GM21390 (cell line): ENCODE data around the gene PDE4D.
A peak's percentile ranks its signal among the peaks of the same experiment; 100 is the strongest.
"Not testable (repeated sequence)": the region's sequence is repeated elsewhere in the genome, so short reads cannot be mapped to it uniquely, and the experiment has no call there.

Experiments
- ATAC-seq: cut with Tn5 transposase; IDR thresholded peaks from one replicate; pipeline ENCODE4 v1.9.1; 2021; ENCODE audit not compliant: unreplicated experiment

The PDE4D gene

DNA sequence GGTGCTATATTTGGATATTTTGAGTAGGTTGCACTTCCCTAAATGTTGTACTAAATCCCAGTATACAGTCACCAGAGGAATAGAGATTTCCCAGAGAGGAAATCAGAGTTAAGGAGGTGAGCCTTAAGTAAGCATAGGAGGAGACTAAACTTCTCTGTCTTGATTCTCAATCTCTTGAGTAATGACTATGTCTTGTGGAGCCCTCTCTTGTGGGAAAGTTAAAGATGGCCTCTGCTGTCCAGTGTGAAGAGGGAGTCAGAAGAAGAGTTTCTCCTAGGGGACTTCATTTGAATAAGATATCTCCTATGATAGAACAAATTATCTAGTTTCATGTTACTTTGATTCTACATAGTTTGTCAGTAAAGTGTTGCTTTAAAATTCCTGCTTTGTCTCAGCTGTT lies 502.5 kb downstream of the PDE4D start:
- ATAC-seq, result no peak

DNA sequence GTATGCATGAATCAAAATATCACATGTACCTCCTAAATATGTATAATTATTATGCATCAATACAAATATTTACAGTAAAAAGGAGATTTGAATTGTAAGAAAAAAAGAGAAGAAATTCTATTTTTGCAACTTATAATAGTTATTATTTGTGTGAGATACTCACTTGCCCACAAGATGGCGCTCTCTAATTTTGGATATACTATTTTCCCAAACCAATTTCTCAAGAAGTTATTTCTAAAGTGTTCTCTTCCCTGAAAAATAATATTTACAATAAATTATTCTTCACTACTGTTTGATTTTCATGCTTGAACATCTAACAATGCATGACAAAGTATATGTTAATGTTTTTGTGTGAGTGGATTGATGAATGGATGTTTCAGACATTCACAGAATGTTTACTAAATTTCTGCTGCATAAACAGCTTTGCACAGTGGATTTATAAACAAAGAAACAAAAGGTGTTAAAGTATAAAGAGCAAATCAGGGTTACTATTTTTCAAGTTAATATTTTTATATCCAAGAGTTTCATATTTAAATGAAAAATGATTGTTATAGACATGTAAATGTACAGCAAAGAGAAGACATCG lies 503.4 kb downstream of the PDE4D start:
- ATAC-seq, result no peak

DNA sequence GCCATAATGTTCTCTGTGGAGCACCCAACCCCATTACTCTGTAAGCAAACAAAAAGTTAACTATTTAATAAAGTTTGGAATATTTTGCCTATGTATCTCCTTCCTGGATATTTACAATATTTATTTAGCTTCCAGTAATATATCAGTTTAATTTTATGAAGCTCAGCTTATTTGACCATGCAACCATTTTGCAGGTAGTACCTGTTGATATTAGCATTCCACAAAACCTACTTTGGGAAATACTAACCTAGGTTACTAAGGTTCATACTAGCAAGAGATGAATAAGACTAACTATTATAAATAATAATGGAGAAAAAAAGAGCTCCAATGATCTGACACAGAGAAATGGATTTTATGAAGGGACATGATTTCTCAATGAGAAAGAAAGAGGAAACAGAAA lies 506.4 kb downstream of the PDE4D start:
- no peak for ATAC-seq

DNA sequence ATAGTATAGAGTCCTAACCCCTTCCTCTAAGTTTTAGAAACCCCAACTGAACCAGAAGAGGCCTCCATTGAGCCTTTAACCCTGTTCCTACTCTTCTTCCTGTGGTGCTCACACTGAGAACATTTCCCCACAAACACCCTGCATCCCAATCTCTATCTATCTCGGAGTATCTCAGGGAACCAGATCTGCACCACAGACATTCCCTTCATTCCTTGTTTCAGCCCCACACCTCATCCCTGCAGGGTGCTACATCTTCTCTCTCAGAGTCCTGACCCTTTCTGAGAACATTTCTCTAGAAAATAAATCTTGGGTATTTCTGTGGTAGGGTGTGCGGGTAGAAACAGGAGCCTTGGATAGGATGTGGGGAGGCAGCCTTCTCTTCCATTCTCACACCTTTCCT lies 507.8 kb downstream of the PDE4D start:
- no peak for ATAC-seq

DNA sequence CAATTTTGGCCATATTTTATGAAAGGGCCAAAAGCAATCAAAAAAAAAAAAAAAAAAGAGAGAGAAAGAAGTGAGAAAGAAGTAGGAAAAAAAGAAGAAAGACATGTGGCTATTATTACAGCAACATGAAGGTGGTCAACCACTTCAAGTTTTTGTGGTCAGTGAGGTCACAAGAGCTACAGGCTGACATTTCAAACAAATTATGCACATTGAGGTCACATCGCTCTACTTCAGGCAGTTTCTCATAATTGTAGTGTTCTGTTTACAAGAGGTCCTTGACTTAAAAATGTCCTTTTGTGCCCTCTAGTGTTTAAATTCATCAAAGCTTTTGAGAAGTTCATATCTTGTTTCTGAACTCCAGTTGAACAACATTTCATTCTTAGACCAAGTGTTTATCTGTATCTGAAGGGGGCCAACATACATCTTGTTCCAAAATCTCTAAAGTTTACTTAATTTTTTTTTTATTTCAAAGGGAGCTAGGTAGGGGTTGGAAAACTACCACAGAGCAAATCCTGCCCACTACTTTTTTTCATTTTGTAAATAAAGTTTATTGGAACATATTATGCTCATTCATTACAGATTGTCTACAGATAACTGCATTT lies 513.1 kb downstream of the PDE4D start:
- ATAC-seq, result peak; percentile 98

DNA sequence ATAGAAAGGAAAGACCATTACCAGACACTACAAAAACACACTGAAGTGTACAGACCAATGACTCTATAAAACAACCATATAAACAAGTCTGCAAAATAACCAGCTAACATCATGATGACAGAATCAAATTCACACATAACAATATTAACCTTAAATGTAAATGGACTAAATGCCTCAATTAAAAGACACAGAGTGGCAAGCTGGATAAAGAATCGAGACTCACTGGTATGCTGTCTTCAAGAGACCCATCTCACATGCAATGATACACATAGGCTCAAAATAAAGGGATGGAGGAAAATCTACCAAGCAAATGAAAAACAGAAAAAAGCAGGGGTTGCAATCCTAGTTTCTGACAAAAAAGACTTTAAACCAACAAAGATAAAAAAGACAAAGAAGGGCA lies 519.5 kb downstream of the PDE4D start:
- ATAC-seq, result not testable (repeated sequence)

DNA sequence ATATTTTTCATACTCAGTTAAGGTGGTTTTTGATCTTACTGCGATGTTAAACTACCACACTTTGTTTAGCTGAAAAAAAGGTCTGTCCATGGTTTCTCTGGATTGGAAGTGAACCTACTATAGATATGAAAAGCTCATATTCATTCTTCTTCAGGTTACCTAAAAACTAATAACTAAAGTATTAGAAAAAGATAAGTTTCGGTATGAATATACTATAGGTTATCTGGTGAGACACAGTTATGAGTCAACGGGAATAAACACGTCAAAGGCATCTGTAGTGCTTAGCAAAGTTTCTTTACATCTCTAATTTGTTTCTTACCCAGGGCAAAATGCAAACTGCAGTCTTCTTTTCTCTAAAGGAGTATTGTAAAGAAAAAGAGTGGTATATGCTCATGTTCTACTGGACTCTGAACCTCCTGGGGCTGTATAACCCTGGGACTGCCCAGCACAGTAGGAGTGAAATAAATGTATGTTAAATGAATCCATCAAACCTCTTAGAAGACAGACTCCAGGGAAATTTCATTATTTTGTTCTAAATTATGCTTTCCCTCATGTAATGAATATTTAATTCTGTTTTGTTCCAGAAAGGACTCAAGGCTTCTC lies 521.9 kb downstream of the PDE4D start:
- ATAC-seq, result no peak

DNA sequence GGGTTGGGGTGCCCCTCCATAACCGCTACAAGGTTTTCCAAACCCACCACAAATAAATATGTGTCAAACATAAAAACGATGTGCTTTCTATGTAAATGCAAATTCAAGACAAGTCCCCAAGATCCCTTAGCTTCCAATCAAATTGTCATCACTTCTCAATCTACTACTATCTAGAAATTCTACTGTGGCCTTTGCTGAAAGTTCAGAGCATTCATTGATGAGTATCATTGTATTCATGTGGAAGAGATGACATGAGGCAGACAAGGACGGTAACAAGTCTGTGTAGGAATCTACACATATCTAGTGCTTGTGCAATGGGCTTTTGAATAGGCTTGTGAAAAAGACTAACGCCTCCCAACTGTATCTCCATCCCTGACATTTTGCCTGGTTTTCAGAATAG lies 524.6 kb downstream of the PDE4D start:
- ATAC-seq, result no peak

DNA sequence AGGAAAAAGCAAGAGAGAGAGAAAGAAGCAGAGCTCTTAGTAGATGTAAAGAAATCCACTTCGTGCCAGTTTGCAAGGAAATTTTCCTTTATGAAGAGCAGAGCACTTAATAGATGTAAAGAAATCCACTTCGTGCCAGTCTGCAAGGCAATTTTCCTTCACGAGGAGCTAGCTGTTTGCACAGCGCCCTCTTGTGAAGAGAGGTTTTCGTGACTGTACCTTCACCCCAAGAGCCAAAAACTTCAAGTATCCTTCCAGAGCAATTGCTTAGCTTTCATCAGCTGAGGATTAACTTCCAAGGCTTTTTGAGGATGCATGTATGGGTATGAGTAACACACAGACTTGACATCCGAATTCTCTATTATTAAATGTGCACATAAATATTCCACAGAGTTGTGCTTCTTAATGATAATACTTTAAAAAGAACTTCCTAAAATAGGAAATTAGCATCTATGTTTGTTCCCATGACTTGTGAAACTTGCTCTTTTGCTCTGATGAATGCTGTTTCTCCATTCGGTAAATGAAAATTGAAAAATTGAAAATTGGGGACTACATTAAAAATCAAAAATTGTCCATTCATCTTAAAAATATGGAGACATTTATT lies 525.6 kb downstream of the PDE4D start:
- ATAC-seq, result no peak

DNA sequence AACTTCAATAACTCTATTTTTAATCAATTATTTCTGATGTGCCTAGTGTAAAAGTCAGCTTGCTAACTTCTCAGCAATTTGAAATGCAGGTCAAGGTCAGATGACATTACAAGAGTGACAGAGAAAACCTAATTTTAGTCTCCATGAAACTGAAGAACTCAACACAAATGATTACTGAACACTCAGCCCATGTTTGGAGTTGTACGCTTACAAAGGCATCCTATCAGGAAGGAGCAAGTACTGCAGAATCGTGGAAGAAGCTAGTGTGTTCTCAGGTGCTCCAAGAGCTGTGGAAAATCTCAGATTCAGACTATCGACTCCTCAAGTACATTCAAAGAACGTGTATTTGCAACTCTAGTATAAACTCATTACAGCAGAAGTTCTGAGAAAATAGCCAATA lies 526.7 kb downstream of the PDE4D start:
- no peak for ATAC-seq

DNA sequence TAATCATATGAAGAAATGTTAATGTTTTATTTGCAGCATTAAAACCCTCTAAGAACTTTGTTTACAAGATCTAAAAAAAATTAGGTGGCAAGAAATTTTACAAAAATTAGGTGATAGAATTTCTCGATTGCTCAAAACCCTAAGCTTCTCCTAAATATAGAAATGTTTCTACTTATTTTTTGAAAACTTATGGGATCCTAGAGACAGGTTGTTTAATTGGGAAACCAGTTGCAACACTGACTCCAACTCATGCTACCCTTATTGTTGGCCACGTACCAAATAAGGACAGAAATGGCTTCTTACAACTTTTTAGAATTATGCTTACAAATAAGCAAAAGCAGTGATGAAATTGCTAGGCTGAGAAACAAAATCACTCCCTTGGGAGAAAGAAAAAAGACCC lies 531.1 kb downstream of the PDE4D start:
- no peak for ATAC-seq

DNA sequence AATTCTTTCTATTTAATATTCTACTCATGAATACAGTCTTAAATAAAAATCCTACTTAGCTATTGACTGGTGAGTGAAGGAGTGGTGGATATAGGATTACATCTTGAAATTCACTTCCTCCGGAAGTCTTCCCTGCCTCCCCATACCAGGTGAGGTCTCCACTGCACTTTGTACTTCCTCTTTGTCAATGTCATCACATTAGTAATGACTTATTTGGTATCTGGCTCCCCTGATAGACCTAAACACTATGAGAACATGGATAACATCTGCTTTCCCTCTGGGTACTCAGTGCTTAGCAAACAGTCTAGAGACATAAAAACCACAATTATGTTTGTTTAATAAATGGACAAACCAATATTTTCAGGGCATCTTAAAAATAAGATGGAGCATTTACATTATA lies 532.1 kb downstream of the PDE4D start:
- ATAC-seq, result no peak

DNA sequence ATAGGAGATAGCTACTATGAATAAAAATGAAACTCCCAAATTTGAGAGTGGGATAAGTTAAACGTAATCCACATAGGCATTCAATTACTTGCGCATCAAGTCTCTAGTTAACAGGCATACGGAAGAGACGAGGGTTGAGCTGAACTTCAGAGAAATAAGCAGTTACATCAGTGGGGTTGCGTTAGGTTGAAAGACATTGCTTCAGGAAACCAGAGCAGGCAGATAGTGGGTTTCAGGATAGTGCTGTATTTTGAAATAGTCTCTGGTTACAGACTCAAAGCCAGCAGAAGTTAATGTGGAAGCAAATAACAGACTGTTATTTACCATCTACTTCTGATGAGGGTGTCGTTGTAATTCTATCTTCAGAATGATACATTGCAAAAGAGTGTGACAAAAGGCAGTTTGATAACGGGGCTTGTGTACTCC lies 533.4 kb downstream of the PDE4D start:
- ATAC-seq, result no peak

DNA sequence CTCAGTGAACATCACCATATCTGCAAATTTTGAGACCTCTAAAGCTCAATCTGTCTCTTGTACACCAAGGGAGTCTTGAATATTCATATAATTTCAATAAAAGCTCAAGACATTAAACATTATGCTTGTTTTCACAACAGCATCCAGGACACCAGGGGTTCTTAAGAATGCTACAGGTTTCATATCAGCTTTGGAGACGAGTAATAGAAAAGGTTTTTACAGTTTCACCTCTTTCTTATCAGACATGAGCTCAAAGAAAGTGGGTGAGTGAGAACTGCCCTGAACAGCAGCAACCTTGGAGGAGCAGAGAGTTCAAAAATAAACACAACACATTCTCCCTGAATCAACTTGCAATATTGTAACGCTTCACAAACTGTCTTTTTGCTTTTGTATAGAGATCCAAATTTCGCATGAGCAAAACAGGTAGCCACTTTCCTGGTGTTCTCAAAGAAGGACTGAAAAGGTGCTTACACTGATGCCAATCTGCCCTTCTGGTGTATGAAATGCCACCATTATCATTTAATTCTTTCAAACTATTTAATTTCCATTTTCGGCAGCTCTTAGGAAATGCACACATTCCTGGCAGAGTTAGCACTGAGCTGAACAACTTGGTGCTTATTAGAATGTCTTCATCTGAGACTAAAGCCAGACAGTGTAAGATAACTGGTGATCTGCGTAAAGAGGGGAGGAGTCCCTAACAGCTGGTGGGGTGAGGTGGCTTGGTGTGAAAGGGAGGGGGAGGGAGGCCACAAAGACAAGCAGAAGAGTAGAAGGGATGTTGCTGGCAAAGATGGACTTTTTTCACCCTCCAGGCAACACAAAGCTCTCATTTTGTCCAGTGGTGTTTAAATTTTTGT lies 535.3 kb downstream of the PDE4D start:
- ATAC-seq, result no peak

DNA sequence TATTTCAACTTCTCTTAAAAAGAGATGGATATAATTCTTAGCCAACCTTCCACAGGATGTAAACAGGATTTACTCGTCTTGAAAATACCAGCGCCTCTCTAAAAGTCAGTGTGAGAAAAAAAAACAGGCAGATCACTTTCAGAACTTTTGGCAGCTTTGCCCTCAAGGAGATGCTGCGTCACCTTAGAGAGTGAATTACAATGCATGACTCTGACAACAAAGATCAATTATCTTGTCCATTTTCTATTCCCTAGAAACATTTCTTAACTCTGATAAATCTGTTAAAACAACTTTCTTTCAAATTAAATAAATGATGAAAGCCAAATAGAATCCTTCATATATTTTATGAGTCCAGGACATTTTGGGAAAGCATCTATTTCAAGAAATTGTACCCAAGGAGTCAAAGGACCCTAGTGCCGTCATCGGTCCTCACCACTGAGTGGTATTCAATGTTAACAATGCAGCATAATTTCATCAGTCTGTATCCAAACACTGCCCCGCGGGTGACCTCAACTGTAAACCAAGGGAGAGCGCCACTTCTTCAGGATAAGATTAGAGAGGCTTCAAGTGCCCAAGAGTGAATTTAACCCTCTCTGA lies 536.0 kb downstream of the PDE4D start:
- no peak for ATAC-seq

DNA sequence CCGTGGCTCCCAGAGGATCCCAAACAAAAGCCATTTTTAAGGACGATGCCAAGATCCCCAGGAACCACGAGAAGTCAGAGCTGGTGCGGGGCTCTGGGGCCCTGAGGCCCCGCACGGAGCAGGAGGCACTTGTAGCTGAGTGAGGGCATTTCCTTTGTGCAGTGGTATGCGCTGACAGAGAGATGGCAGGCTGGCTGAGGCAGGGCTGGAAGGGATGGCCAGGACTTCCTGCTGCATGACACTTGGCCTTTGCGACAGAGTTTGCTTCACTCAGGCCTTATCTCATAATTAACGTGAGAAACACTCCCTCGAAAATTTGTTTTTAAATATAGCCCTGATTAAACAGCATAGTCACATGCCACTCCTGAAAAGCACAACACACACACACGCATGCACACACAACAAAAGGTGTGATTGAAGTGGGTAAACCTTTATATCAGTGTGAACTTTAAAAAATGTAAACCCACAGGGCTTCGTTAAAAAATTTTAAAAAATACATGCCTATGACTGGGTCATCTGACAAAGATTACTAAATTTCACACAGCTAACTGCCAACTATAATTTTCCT lies 536.6 kb downstream of the PDE4D start:
- no peak for ATAC-seq

DNA sequence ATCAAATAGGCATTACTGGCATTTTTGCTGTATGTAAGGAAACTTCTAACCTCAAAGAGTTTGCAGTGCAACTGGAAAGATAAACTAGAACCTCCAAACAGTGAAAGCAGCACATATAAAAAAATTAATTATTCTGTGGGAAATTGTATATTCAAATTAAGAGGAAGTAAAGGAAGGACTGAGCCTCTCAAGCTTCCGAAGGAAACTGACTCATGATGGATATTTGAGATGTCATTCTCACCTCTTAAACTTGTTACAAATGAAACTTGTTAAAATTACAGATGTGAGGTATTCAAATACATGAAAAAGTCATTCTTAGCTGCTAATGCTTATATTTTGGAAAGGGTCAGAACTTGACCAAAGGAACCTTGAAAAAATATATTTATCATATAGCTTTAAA lies 538.7 kb downstream of the PDE4D start:
- no peak for ATAC-seq

DNA sequence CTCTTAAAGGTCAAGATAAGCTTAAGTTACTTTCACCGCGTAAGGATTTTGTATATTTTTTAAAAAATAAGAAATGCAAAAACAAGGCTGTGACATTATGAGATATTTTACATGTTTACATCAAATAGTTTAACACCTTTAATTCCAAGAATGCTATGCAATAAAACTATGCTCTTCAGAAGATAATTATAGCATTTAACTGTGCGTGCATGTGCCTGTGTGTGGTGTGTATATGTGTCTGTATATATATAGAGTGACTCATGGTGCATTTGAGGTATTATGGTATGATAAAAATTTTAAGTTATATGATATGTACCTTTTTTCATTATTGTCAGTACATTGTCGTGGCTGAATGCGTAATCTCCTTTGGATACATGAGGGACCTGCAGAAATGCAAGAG lies 539.3 kb downstream of the PDE4D start:
- ATAC-seq, result no peak

DNA sequence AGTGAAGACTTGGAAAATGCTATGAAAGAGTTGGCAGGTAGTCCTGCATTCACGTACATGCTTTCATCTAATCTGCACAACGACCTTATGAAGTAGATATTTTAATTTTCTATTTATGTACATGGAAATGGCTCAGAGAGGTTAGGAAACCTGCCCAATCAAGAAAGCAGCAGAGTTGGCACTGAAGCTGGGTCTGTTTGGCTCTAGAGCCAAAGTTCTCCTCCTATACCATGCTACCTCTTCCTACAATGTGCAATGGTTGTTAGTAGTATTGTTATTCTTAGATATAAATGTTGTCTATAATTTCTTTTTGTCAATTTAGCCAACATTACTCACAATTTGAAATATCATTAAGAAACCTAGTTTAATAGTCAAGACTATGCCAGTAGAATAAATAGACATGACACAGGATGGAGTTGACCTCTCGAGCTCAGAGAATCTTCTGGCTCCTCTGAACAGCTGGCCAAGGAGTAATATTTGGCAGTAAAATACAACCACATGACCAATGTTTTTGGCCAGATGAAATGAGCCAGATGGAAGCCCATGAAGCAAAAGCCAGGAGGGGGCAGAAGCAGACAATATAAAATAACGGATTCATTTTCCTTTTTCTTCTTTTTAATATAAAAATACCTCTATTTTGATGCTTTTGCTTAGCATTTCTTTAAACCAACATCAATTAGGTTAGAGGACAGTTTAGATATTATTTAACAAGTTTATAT lies 542.3 kb downstream of the PDE4D start:
- no peak for ATAC-seq

DNA sequence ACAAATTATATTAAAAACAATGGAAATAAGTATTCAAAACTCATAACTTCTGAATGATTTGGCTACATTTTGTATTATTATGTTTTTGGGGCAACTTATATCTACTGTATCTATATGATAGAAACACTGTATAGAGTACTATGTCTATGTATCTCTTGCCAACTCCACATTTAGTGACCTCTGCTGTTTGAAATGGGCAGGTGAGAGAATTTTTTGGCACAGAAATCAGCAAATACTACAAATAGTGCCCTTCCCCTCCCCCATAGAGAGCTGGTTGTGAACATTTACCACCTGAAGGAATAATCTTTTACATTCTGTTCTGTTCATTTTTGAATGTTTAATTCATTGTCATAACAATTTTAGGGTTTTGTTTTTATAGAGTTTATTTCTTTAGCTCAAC lies 545.3 kb downstream of the PDE4D start:
- ATAC-seq, result no peak
